Psoas muscle (tissue), 8 donors: ENCODE data around the gene BANP. TPM values are rescaled to one million over a fixed set of nuclear protein-coding genes. Genes with fewer than 3 reads are reported as not detected.

Experiments
- ATAC-seq, 4 donors: fragments of 200-7000 bp; cut with Tn5 transposase; one replicate each; pipeline ENCODE4 v1.9.1; 2020; ENCODE audit warnings: moderate library complexity in 3 of 4, mild to moderate bottlenecking in 2 of 4
- DNase-seq, 2 donors: peaks; one replicate each; pipeline ENCODE4 v3.0.0-alpha.2; 2020
- H3K27ac ChIP-seq: fragments of 200-600 bp; one replicate; pipeline ENCODE4 v1.8.0; 2022
- H3K27me3 ChIP-seq, 3 donors: fragments of 200-600 bp in 1 of 3; one replicate each; pipeline versions ENCODE4 v1.6.1 to v1.8.0; 2013 to 2022; ENCODE audit warnings: low read length in 2 of 3, mild to moderate bottlenecking in 2 of 3, moderate library complexity in 1 of 3; ENCODE audit not compliant: insufficient read depth in 3 of 3
- H3K36me3 ChIP-seq, 2 donors: fragments of 200-600 bp in 1 of 2; one replicate each; pipeline versions ENCODE4 v1.6.1 to v1.8.0; 2013 to 2022; ENCODE audit warnings: low read depth in 1 of 2, mild to moderate bottlenecking in 1 of 2, moderate library complexity in 1 of 2; ENCODE audit not compliant: insufficient read depth in 1 of 2
- H3K4me1 ChIP-seq: fragments of 200-600 bp; one replicate; pipeline ENCODE4 v1.8.0; 2022
- H3K4me3 ChIP-seq: fragments of 200-600 bp; one replicate; pipeline ENCODE4 v1.8.0; 2022; ENCODE audit warnings: mild to moderate bottlenecking
- H3K9me3 ChIP-seq: fragments of 200-600 bp; one replicate; pipeline ENCODE4 v1.8.0; 2022
- WGBS, 3 donors: extraction: QIAGEN DNeasy Blood & Tissue Kit; methylation state at CpG; one replicate each; pipeline versions ENCODE4 v1.1.6 to v1.1.7; 2013; 5-methylcytosine and 5-hydroxymethylcytosine counted together
- intact Hi-C, 2 donors: fragments of 100-400 bp; cut with DNase I; formaldehyde crosslinking; loops; one replicate each; pipeline versions ENCODE4 v1.11.0 to v1.14.2; 2022
- polyA plus RNA-seq, 3 donors: library from polyadenylated mRNA; stranded (reverse); fragments of 200-250 nt; gene quantifications; one replicate each; pipeline ENCODE4 v1.2.3, GENCODE V29; 2013
- total RNA-seq, 4 donors: library from RNA; stranded (reverse); fragmentation: NEBNext Ultra II Directional in 2 of 4; extraction: Animal tissue kit (Norgen Biotek cat#: 25700) in 2 of 4; gene quantifications; one replicate each; pipeline versions ENCODE4 v1.2.1 to v1.2.4, GENCODE V29; 2021 to 2023
- TF ChIP-seq, protein P1 (sequence below): fragments of 200-600 bp; IDR thresholded peaks from one replicate; pipeline ENCODE4 v1.8.0; 2022; ENCODE audit warnings: antibody characterized with exemption
- donor health status: healthy with polysubstance abuse.
- donor health status: DM: no; HTN: no; CAD: no; lungs with moderate emphysema.
- donor health status: Bipolar disorder and iron deficiency.
- donor health status: healthy.
- donor health status: DM: yes; HTN: yes; CAD: no.
- donor health status: DM: no; HTN: no; CAD: no.
- donor health status: DM: no; HTN: no; CAD: no.
- donor health status: DM: yes; HTN: yes; CAD: no.

The BANP gene
- total and polyA plus RNA-seq, 7 donors = 7.7 to 15.3 (median 14.2) TPM

DNA sequence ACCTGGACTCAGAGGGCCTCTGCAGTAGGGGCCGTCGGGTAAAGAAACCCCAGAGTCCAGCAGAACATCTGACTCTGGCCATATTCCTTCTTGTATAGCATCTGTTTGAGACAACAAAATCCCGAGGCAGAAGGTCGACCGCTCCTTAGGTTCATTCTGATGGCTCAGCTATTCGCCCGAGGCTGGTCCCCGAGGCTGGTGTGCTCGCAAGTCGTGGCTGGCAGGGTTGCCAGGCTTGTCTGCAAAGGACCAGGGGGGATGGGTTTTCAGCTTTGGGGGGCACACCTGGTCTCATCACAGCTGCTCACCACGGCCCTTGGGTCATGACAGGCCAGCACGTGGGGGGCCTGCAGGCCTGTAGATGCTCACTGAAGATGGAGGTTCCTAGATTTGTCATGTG lies 119.1 kb downstream of the BANP start:
- H3K36me3 ChIP-seq = peaks cover 0 to 45% of the 10 kb centered on the region in 2 donors
- H3K4me3 ChIP-seq = no peak overlapping the region
- TF ChIP-seq, protein P1, sequence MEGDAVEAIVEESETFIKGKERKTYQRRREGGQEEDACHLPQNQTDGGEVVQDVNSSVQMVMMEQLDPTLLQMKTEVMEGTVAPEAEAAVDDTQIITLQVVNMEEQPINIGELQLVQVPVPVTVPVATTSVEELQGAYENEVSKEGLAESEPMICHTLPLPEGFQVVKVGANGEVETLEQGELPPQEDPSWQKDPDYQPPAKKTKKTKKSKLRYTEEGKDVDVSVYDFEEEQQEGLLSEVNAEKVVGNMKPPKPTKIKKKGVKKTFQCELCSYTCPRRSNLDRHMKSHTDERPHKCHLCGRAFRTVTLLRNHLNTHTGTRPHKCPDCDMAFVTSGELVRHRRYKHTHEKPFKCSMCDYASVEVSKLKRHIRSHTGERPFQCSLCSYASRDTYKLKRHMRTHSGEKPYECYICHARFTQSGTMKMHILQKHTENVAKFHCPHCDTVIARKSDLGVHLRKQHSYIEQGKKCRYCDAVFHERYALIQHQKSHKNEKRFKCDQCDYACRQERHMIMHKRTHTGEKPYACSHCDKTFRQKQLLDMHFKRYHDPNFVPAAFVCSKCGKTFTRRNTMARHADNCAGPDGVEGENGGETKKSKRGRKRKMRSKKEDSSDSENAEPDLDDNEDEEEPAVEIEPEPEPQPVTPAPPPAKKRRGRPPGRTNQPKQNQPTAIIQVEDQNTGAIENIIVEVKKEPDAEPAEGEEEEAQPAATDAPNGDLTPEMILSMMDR = no peak
- ATAC-seq = no peak
- no peaks in the 10 kb centered on the region for H3K27me3 ChIP-seq
- 80 to 85% (median 83%) methylated on average over 12 of the region's 12 CpGs for WGBS, 3 donors
- H3K27ac ChIP-seq = no peak overlapping the region
- no peaks in the 10 kb centered on the region for H3K4me1 ChIP-seq
- H3K9me3 ChIP-seq = no peaks in the 10 kb centered on the region
- DNase-seq = peak in 1 of 2 donors; percentile 29
- intact Hi-C loops = no loop called here

DNA sequence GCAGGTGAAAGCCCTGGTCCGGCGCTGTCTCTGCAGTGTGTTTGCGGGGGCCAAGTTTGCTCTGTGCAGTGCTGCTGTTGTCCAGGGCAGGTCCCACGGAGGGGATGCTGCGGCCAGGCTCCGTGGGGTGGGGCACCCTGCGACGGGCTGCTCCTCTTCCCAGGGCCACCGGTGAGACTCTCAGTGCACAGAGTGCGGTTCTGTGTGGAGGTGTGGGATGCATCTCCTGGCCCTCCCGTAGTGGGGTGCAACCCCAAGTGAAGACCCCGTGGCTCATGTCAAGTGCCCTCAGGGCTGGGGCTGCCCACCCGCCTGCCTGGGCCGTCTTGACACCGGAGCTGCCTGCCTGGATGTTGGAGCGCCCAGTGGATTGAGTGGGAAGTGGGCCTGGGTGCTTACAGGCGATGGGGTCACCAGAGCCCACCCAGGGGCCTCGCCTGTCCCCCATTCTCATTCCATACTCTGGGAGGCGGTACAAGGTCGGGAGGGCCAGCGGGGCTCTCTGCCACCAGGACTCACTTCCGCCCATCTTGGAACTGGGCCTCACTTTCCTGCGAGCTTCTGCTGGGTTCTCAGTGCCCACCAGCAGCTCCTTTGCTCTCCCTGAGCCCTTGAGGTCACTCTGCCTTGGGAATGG lies 119.9 kb downstream of the BANP start:
- intact Hi-C loops = no loop called here
- H3K36me3 ChIP-seq = peaks cover 0 to 43% of the 10 kb centered on the region in 2 donors
- 94 to 96% (median 95%) methylated on average over 23 of the region's 23 CpGs for whole genome bisulfite sequencing, 3 donors

DNA sequence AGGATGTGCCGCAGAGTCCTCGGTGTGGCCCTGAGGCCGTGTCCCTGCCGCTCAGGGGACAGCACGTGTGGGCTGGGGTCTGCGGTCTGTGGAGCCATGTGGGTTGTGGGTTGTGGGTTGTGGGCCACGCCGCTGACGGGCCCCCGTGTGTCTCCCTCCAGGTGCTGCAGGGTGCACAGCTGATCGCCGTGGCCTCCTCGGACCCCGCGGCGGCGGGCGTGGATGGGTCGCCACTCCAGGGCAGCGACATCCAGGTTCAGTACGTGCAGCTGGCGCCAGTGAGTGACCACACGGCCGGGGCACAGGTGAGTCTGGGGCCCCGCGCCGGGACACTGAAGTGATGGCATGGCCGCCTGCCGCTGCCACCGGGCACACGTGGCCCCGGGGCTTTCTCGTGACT lies 120.7 kb downstream of the BANP start:
- ATAC-seq = no peak
- Histone ChIP-seq H3K27me3 (no peaks in the 10 kb centered on the region), H3K36me3 (peaks cover 0 to 45% of the 10 kb centered on the region in 2 donors), H3K4me3 (no peak overlapping the region), H3K9me3 (no peaks in the 10 kb centered on the region), H3K4me1 (no peaks in the 10 kb centered on the region), H3K27ac (no peak overlapping the region)
- intact Hi-C loops = no loop called here
- 94 to 95% (median 94%) methylated on average over 32 to 33 of the region's 33 CpGs for WGBS, 3 donors
- TF ChIP-seq, protein P1 = no peak
- DNase-seq = peak in 1 of 2 donors; percentile 46

More for the DNA sequence above, 119.9 kb downstream of the BANP start:
- no peak overlapping the region for H3K4me3 ChIP-seq
- no peaks in the 10 kb centered on the region for H3K4me1 ChIP-seq
- no peaks in the 10 kb centered on the region for H3K9me3 ChIP-seq
- no peak overlapping the region for H3K27ac ChIP-seq
- peak in 1 of 2 donors; percentile 39 for DNase-seq
- no peaks in the 10 kb centered on the region for H3K27me3 ChIP-seq
- no peak for ATAC-seq
- TF ChIP-seq, protein P1 = no peak

DNA sequence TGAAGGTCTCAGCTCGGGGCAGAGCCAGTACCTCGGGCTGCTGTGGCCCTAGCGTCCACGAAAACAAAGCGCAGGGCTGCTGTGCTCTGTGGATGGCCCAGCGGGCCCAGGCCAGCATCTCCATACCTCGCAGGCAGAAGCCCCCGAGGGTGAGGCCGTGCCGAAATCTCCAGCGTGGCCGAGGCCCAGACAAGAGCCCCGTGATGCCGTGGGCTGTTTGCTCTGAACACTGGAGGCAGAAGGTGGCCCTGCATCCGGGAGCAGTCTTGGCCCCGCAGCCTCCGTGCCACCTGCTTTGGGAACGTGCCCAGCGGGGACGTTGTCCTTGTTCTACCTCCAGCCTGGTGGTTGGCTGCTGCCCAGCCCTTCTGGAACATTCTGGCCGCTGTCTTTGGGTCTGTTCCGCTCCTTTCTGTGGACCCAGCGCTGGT lies 121.4 kb downstream of the BANP start:
- ATAC-seq (no peak), DNase-seq (peak in 1 of 2 donors; percentile 32)
- WGBS, 3 donors = 84 to 91% (median 84%) methylated on average over 23 of the region's 23 CpGs
- peaks cover 0 to 51% of the 10 kb centered on the region in 2 donors for H3K36me3 ChIP-seq
- H3K4me3 ChIP-seq = no peak overlapping the region
- no peaks in the 10 kb centered on the region for H3K4me1 ChIP-seq
- intact Hi-C loops = no loop called here
- H3K27ac ChIP-seq = no peak overlapping the region
- H3K27me3 ChIP-seq = no peaks in the 10 kb centered on the region
- H3K9me3 ChIP-seq = no peaks in the 10 kb centered on the region
- TF ChIP-seq, protein P1 = no peak
